ENCODE measurements around the gene LRRC63. TPM values are rescaled to one million over a fixed set of nuclear protein-coding genes. Genes with fewer than 3 reads are reported as not detected.

The LRRC63 gene
- total and polyA plus RNA-seq, 2 of the 4 experiments (the other 2 are of a cell fraction) = not detected

GRCh38 chr13:46170268-46170667 is 41.5 kb upstream of the LRRC63 start:
- intact Hi-C loops (cut with micrococcal nuclease) = no loop called here
- Histone ChIP-seq H3K36me3 (ENCODE audit: control insufficient read depth, insufficient read depth, low read length) (no peaks in the 10 kb centered on the region), H4K5ac (ENCODE audit: low read depth, low read length) (no peak overlapping the region), H3K4me3 (ENCODE audit: insufficient read depth, low read depth, low read length) (no peak overlapping the region), H3K56ac (ENCODE audit: extremely low read depth, insufficient read depth, low read length) (no peak overlapping the region), H3K14ac (replicated peaks; ENCODE audit: low read depth, low read length) (no peak overlapping the region), H2BK15ac (ENCODE audit: low read depth, low read length) (no peak overlapping the region), H2BK20ac (ENCODE audit: low read depth, low read length) (no peak overlapping the region), H2AK9ac (replicated peaks; ENCODE audit: low read depth, low read length, poor library complexity) (no peak overlapping the region), H3K4me1 (ENCODE audit: control insufficient read depth, insufficient read depth, low read length) (no peaks in the 10 kb centered on the region), H2AFZ (replicated peaks; ENCODE audit: low read length, poor library complexity) (no peak overlapping the region), H4K91ac (ENCODE audit: insufficient read depth, low read depth, low read length) (no peak overlapping the region), H3K4ac (ENCODE audit: low read depth, low read length) (no peak overlapping the region), H3K27ac (ENCODE audit: insufficient read depth, low read length) (no peak overlapping the region), H3K9me1 (ENCODE audit: insufficient read depth, low read length) (no peaks in the 10 kb centered on the region), H3K18ac (ENCODE audit: low read depth, low read length) (no peak overlapping the region), H3K9ac (ENCODE audit: low read depth, low read length) (no peak overlapping the region), H3K23ac (ENCODE audit: low read depth, low read length) (no peak overlapping the region), H2BK5ac (ENCODE audit: low read depth, low read length, poor library complexity, severe bottlenecking) (no peak overlapping the region), H3K79me1 (ENCODE audit: low read depth in 1 of 2, low read length in 2 of 2) (no peaks in the 10 kb centered on the region), H3K4me2 (ENCODE audit: low read depth, low read length) (no peak overlapping the region), H4K8ac (ENCODE audit: low read depth in 2 of 2, low read length in 2 of 2) (no peak overlapping the region), H2AK5ac (ENCODE audit: low read depth, low read length) (no peak overlapping the region), H3K27me3 (ENCODE audit: control insufficient read depth, insufficient read depth, low read length) (peaks cover 2% of the 10 kb centered on the region), H3K9me3 (ENCODE audit: control insufficient read depth, insufficient read depth, low read length) (no peaks in the 10 kb centered on the region), H4K20me1 (ENCODE audit: insufficient read depth, low read length) (no peaks in the 10 kb centered on the region), H2BK120ac (ENCODE audit: low read depth, low read length) (no peak overlapping the region)
- CTCF ChIA-PET = no interaction called here
- ATAC-seq (ENCODE audit: low read depth) = no peak
- in situ Hi-C loops (cut with MboI; ENCODE audit: low sequenced_read_pairs) = no loop called here
- 69% methylated on average over 3 of the region's 7 CpGs; no CpG with 5 or more reads in 1 of the 2 experiments for WGBS, 2 experiments (ENCODE audit: extremely low coverage in 2 of 2, insufficient read length in 1 of 2)
- no peak for DNase-seq
- BruUV-seq (replicated peaks) = no TSS peak
- POLR2A ChIA-PET (ENCODE audit: unreplicated experiment) = no interaction called here
- TF ChIP-seq RAD21 (IDR thresholded peaks at IDR 0.05; ENCODE audit: low read length) (no peak), CEBPB (IDR thresholded peaks at IDR 0.05; ENCODE audit: low read depth, low read length) (no peak), MXI1 (IDR thresholded peaks at IDR 0.05; ENCODE audit: borderline replicate concordance, low read depth, low read length) (no peak), ELK1 (IDR thresholded peaks at IDR 0.05; ENCODE audit: borderline replicate concordance, low read depth, low read length) (no peak), RCOR1 (IDR thresholded peaks at IDR 0.05; ENCODE audit: insufficient replicate concordance, low read length) (no peak), NFE2L2 (IDR thresholded peaks at IDR 0.05; ENCODE audit: low read depth, low read length) (no peak), MAZ (IDR thresholded peaks at IDR 0.05; ENCODE audit: borderline replicate concordance, low read depth, low read length) (no peak), POLR2A (IDR thresholded peaks at IDR 0.05; ENCODE audit: low read depth, low read length) (no peak), USF2 (IDR thresholded peaks at IDR 0.05; ENCODE audit: low read depth, low read length) (no peak), CHD1 (IDR thresholded peaks at IDR 0.05; ENCODE audit: low read depth, low read length) (no peak), RFX5 (IDR thresholded peaks at IDR 0.05; ENCODE audit: low read depth, low read length) (no peak)
- TF ChIP-seq, protein P1, sequence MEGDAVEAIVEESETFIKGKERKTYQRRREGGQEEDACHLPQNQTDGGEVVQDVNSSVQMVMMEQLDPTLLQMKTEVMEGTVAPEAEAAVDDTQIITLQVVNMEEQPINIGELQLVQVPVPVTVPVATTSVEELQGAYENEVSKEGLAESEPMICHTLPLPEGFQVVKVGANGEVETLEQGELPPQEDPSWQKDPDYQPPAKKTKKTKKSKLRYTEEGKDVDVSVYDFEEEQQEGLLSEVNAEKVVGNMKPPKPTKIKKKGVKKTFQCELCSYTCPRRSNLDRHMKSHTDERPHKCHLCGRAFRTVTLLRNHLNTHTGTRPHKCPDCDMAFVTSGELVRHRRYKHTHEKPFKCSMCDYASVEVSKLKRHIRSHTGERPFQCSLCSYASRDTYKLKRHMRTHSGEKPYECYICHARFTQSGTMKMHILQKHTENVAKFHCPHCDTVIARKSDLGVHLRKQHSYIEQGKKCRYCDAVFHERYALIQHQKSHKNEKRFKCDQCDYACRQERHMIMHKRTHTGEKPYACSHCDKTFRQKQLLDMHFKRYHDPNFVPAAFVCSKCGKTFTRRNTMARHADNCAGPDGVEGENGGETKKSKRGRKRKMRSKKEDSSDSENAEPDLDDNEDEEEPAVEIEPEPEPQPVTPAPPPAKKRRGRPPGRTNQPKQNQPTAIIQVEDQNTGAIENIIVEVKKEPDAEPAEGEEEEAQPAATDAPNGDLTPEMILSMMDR (conservative IDR thresholded peaks at IDR 0.05; ENCODE audit: low read depth, low read length) = no peak
- dilution Hi-C loops (cut with HindIII; ENCODE audit: low sequenced_read_pairs, unreplicated experiment) = no loop called here
